ENCODE data around the gene HMG20B.

HMG20B gene

GRCh38 chr19:3622224-3622623, 49.5 kb downstream of the HMG20B start:
- no peak for DNase-seq

- no peak for DNase-seq
Measured at GRCh38 chr19:3623716-3624115, 51.0 kb downstream of the HMG20B start.

GRCh38 chr19:3625996-3626472, 53.3 kb downstream of the HMG20B start:
- DNase-seq = no peak

- peak; percentile 58 for DNase-seq
Measured at GRCh38 chr19:3626473-3627350, 54.0 kb downstream of the HMG20B start, which contains the start of gene CACTIN. CACTIN (minus strand) TSS chr19:3626790; CDS start chr19:3626762, 28 bp downstream.

- DNase-seq = no peak
Measured at GRCh38 chr19:3627351-3627723, 54.6 kb downstream of the HMG20B start.

All from cortex of kidney (tissue), 1 donor.